AG10803 (cell line): ENCODE results near the gene LRIG3.

Source experiments
- DNase-seq: peaks from one replicate; pipeline ENCODE4 v3.0.0; 2010; ENCODE audit warnings: low read depth
- H3K4me3 ChIP-seq: 2 replicates; pipeline ENCODE4 v1.5.1; 2011; ENCODE audit warnings: mild to moderate bottlenecking, low read length, control low read depth
- TF ChIP-seq, protein P1 (sequence below): conservative IDR thresholded peaks from 2 replicates; pipeline ENCODE4 v1.5.1; 2011; ENCODE audit warnings: mild to moderate bottlenecking, low read length, control low read depth, inconsistent platforms

LRIG3 gene

GRCh38 chr12:58901664-58902063 is 18.6 kb downstream of the LRIG3 start:
- no peak overlapping the region for H3K4me3 ChIP-seq
- no peak for DNase-seq
- TF ChIP-seq, protein P1, sequence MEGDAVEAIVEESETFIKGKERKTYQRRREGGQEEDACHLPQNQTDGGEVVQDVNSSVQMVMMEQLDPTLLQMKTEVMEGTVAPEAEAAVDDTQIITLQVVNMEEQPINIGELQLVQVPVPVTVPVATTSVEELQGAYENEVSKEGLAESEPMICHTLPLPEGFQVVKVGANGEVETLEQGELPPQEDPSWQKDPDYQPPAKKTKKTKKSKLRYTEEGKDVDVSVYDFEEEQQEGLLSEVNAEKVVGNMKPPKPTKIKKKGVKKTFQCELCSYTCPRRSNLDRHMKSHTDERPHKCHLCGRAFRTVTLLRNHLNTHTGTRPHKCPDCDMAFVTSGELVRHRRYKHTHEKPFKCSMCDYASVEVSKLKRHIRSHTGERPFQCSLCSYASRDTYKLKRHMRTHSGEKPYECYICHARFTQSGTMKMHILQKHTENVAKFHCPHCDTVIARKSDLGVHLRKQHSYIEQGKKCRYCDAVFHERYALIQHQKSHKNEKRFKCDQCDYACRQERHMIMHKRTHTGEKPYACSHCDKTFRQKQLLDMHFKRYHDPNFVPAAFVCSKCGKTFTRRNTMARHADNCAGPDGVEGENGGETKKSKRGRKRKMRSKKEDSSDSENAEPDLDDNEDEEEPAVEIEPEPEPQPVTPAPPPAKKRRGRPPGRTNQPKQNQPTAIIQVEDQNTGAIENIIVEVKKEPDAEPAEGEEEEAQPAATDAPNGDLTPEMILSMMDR: no peak

- DNase-seq: no peak
- TF ChIP-seq, protein P1: no peak
- no peak overlapping the region for H3K4me3 ChIP-seq
Measured at GRCh38 chr12:58897969-58898368, 22.3 kb downstream of the LRIG3 start.

DNA sequence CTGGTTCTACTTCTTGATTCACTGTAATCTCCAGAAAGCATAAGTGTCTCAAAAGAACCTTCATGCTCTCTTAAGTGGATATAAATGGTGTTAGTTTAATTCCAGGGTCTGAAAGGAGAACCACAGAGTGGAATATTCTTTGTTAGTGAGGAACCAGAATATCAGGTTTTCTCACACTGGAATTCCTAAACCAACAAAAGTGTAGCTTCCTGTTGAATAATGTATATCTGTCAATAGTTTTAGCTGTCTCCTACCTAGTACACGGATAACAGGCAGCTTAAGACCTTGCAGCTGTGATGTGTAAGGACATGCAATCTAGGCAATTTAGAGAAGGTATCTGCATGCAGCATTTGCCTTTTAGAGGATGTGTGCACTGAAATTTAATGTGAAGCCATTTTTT is 24.0 kb downstream of the LRIG3 start:
- no peak overlapping the region for H3K4me3 ChIP-seq
- TF ChIP-seq, protein P1: no peak
- no peak for DNase-seq

DNA sequence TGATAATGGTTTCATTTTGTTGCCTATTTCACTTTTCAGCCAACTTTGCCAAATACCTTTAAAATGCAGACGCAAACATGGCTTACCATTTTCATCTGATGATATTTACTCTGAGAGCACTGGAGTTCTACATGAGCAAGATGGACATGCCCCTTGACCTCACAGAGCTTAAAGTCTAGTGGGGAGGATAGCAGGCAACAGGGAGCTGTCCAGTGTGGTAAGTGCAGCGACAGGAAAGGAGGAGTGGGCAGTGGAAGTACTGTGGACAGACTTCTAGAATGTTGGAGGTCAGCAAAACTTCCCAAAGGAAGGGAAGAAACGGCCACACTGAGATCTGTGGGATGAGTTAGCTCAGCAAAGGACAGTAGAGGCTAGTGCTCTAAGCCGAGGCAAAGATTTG is 25.3 kb downstream of the LRIG3 start:
- DNase-seq: no peak
- TF ChIP-seq, protein P1: no peak

GRCh38 chr12:58894040-58894439 is 26.3 kb downstream of the LRIG3 start:
- TF ChIP-seq, protein P1: no peak
- no peak for DNase-seq

More for the DNA sequence above, 25.3 kb downstream of the LRIG3 start:
- no peak overlapping the region for H3K4me3 ChIP-seq

GRCh38 chr12:58893495-58893894 is 26.8 kb downstream of the LRIG3 start:
- TF ChIP-seq, protein P1: no peak
- no peak for DNase-seq
- H3K4me3 ChIP-seq: no peak overlapping the region

More at GRCh38 chr12:58894040-58894439, 26.3 kb downstream of the LRIG3 start:
- H3K4me3 ChIP-seq: no peak overlapping the region

DNA sequence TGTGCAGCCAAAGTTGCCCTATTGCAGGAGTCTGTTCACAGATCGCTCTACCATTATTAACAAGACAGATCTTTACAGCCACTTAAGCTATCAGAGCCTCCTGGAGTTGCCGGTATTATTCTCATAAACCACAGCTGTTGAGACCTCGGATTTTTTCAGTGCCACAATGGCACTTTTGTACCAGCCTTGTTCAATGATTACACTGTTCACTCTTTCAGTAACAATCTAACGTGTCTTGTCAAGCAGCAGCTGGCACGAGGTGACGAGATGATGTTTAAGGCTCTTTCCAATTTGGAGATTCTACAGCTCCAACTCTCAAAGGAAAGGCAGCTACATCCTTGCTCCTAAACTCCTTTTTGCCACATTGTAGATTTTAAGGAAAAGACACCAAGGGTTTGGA is 30.7 kb downstream of the LRIG3 start:
- no peak for DNase-seq
- no peak overlapping the region for H3K4me3 ChIP-seq
- TF ChIP-seq, protein P1: no peak
